CD14-positive monocyte (primary cell): ENCODE results near the gene SEMA7A. TPM values are rescaled to one million over a fixed set of nuclear protein-coding genes. Genes with fewer than 3 reads are reported as not detected.

Source experiments
- DNase-seq, 3 donors: peaks; one replicate each; pipeline ENCODE4 v3.0.0-alpha.2; 2011 to 2022
- H2AFZ ChIP-seq: 2 replicates; pipeline ENCODE4 v1.6.0; 2012; ENCODE audit warnings: mild to moderate bottlenecking, low read depth, low read length, inconsistent platforms; ENCODE audit not compliant: insufficient read depth, poor library complexity, severe bottlenecking
- H3K27ac ChIP-seq, 2 donors: 1 replicate in 1 of 2; 2 replicates in 1 of 2; pipeline ENCODE4 v1.5.1; 2012 to 2013; ENCODE audit warnings: low read length in 2 of 2, control low read depth in 1 of 2, inconsistent platforms in 1 of 2, low read depth in 1 of 2, mild to moderate bottlenecking in 1 of 2
- H3K27me3 ChIP-seq, 2 donors: one replicate each; pipeline versions ENCODE4 v1.6.0 to v1.6.1; 2011 to 2013; ENCODE audit warnings: low read length in 2 of 2; ENCODE audit not compliant: control insufficient read depth in 2 of 2, insufficient read depth in 2 of 2
- H3K36me3 ChIP-seq, 2 donors: replicated peaks in 1 of 2; 1 replicate in 1 of 2; 2 replicates in 1 of 2; pipeline versions ENCODE4 v1.5.1 to v1.6.1; 2012 to 2013; ENCODE audit warnings: low read length in 2 of 2, control low read depth in 1 of 2, inconsistent platforms in 1 of 2, mild to moderate bottlenecking in 1 of 2; ENCODE audit not compliant: insufficient read depth in 2 of 2, control insufficient read depth in 1 of 2
- H3K4me1 ChIP-seq, 2 donors: 1 replicate in 1 of 2; 2 replicates in 1 of 2; pipeline versions ENCODE4 v1.5.1 to v1.6.1; 2012 to 2013; ENCODE audit warnings: low read length in 2 of 2, control low read depth in 1 of 2, inconsistent platforms in 1 of 2, mild to moderate bottlenecking in 1 of 2, moderate library complexity in 1 of 2; ENCODE audit not compliant: insufficient read depth in 2 of 2, control insufficient read depth in 1 of 2
- H3K4me2 ChIP-seq: replicated peaks from 2 replicates; pipeline ENCODE3; 2012; ENCODE audit warnings: low read length, moderate library complexity, mild to moderate bottlenecking; ENCODE audit not compliant: poor library complexity, severe bottlenecking; ENCODE audit errors: extremely low read depth
- H3K4me3 ChIP-seq, 3 experiments: fragments of 200-600 bp in 1 of 3; sonication (generic) in 1 of 3; replicated peaks in 1 of 3; 1 replicate in 2 of 3; 2 replicates in 1 of 3; pipeline ENCODE4 v1.5.1; 2011 to 2013; ENCODE audit warnings: low read length in 3 of 3, mild to moderate bottlenecking in 3 of 3, control low read depth in 2 of 3, low read depth in 2 of 3, inconsistent platforms in 1 of 3, moderate library complexity in 1 of 3
- H3K79me2 ChIP-seq: 2 replicates; pipeline ENCODE4 v1.6.0; 2012; ENCODE audit warnings: mild to moderate bottlenecking, control low read depth, inconsistent platforms, low read length, moderate library complexity; ENCODE audit not compliant: insufficient read depth
- H3K9ac ChIP-seq: 2 replicates; pipeline ENCODE4 v1.6.0; 2017; ENCODE audit warnings: low read length, mild to moderate bottlenecking; ENCODE audit not compliant: insufficient read depth, poor library complexity, severe bottlenecking
- H3K9me3 ChIP-seq, 2 donors: replicated peaks in 1 of 2; 1 replicate in 1 of 2; 2 replicates in 1 of 2; pipeline versions ENCODE4 v1.5.1 to v1.6.1; 2012 to 2013; ENCODE audit warnings: low read length in 2 of 2, control low read depth in 1 of 2; ENCODE audit not compliant: control insufficient read depth in 1 of 2, insufficient read depth in 1 of 2
- H4K20me1 ChIP-seq: 2 replicates; pipeline ENCODE4 v1.6.0; 2012; ENCODE audit warnings: mild to moderate bottlenecking, low read length, control low read depth, moderate library complexity; ENCODE audit not compliant: insufficient read depth
- H3K27ac Mint-ChIP-seq, 7 donors: one replicate each; pipeline ENCODE4 v1.8.0; 2020; ENCODE audit warnings: mild to moderate bottlenecking in 7 of 7, mixed read lengths in 7 of 7, moderate library complexity in 6 of 7, inconsistent platforms in 2 of 7
- H3K27me3 Mint-ChIP-seq, 3 donors: one replicate each; pipeline ENCODE4 v1.8.0; 2021 to 2022; ENCODE audit warnings: low read depth in 3 of 3, mild to moderate bottlenecking in 3 of 3, mixed read lengths in 3 of 3, moderate library complexity in 3 of 3, inconsistent platforms in 1 of 3
- H3K36me3 Mint-ChIP-seq, 2 donors: one replicate each; pipeline ENCODE4 v1.8.0; 2020; ENCODE audit warnings: mixed read lengths in 2 of 2, inconsistent platforms in 1 of 2, mild to moderate bottlenecking in 1 of 2
- H3K4me1 Mint-ChIP-seq: one replicate; pipeline ENCODE4 v1.8.0; 2020; ENCODE audit warnings: mild to moderate bottlenecking, mixed read lengths
- H3K4me3 Mint-ChIP-seq, 2 donors: one replicate each; pipeline ENCODE4 v1.8.0; 2020; ENCODE audit warnings: mild to moderate bottlenecking in 2 of 2, mixed read lengths in 2 of 2, moderate library complexity in 1 of 2
- H3K9me3 Mint-ChIP-seq, 7 donors: one replicate each; pipeline ENCODE4 v1.8.0; 2020 to 2022; ENCODE audit warnings: mixed read lengths in 7 of 7, mild to moderate bottlenecking in 6 of 7, moderate library complexity in 6 of 7, inconsistent platforms in 2 of 7
- CTCF ChIP-seq: fragments of 200-600 bp; IDR thresholded peaks from one replicate; pipeline ENCODE4 v1.8.0; 2022; ENCODE audit warnings: antibody characterized with exemption, mild to moderate bottlenecking
- WGBS: methylation state at CpG from one replicate; pipeline ENCODE4 v1.1.5; 2013; ENCODE audit warnings: missing lambda C conversion rate; ENCODE audit not compliant: insufficient coverage; 5-methylcytosine and 5-hydroxymethylcytosine counted together
- intact Hi-C, 2 donors: fragments of 100-400 bp; cut with micrococcal nuclease; formaldehyde crosslinking; loops; one replicate each; pipeline versions ENCODE4 v1.15.0 to v1.15.1; 2023
- polyA plus RNA-seq, 3 donors: library from polyadenylated mRNA; depleted of rRNA in 1 of 3; unstranded in 2 of 3; stranded (reverse) in 1 of 3; fragments of 300-500 nt in 2 of 3; fragments of >200 nt in 1 of 3; fragmentation: Illumina TruSeq in 2 of 3; gene quantifications; 1 replicate in 2 of 3; 2 replicates in 1 of 3; pipeline ENCODE4 v1.2.3, GENCODE V29; 2012 to 2021

Gene SEMA7A
- polyA plus RNA-seq, 3 donors: 0.04 to 4.8 (median 0.15) TPM

- no peak overlapping the region for H2AFZ ChIP-seq
- H3K36me3 Mint-ChIP-seq: no peaks in the 10 kb centered on the region
- H3K27me3 ChIP-seq: no peaks in the 10 kb centered on the region
- peak overlapping the region in 1 of 2 donors; percentile 14 for H3K27ac ChIP-seq
- TF ChIP-seq CTCF: no peak
- H3K9me3 Mint-ChIP-seq: peaks cover 0 to 7% (median 0%) of the 10 kb centered on the region in 7 donors
- H3K36me3 ChIP-seq: no peaks in the 10 kb centered on the region
- peak overlapping the region in 4 of 7 donors; percentile 49 to 83 (median 74) for H3K27ac Mint-ChIP-seq
- H3K4me1 ChIP-seq: peaks cover 22 to 32% of the 10 kb centered on the region in 2 donors
- no peak overlapping the region for H3K4me2 ChIP-seq
- no peak overlapping the region for H3K4me3 Mint-ChIP-seq
- H3K79me2 ChIP-seq: no peaks in the 10 kb centered on the region
- H4K20me1 ChIP-seq: no peaks in the 10 kb centered on the region
- intact Hi-C loops: no loop called here
- H3K4me1 Mint-ChIP-seq: peaks cover 32% of the 10 kb centered on the region
- DNase-seq: peak in 2 of 3 donors; percentile 32 to 69
- WGBS: 0% methylated on average over 5 of the region's 9 CpGs
- H3K9me3 ChIP-seq: no peaks in the 10 kb centered on the region
- no peak overlapping the region for H3K4me3 ChIP-seq
- peaks cover 4 to 28% (median 20%) of the 10 kb centered on the region in 3 donors for H3K27me3 Mint-ChIP-seq
- H3K9ac ChIP-seq: peak overlapping the region; percentile 35
Observed at GRCh38 chr15:74396445-74397238, 37.1 kb downstream of the SEMA7A start.

GRCh38 chr15:74396146-74396438, 37.7 kb downstream of the SEMA7A start:
- no peak for TF ChIP-seq CTCF
- peaks cover 3 to 25% (median 22%) of the 10 kb centered on the region in 3 donors for H3K27me3 Mint-ChIP-seq
- Histone ChIP-seq H3K9ac (no peak overlapping the region), H3K27ac (no peak overlapping the region), H2AFZ (no peak overlapping the region), H4K20me1 (no peaks in the 10 kb centered on the region), H3K79me2 (no peaks in the 10 kb centered on the region), H3K36me3 (no peaks in the 10 kb centered on the region), H3K4me3 (no peak overlapping the region), H3K27me3 (no peaks in the 10 kb centered on the region), H3K4me2 (no peak overlapping the region), H3K9me3 (no peaks in the 10 kb centered on the region), H3K4me1 (peaks cover 27 to 38% of the 10 kb centered on the region in 2 donors)
- H3K9me3 Mint-ChIP-seq: peaks cover 0 to 7% (median 0%) of the 10 kb centered on the region in 7 donors
- peaks cover 37% of the 10 kb centered on the region for H3K4me1 Mint-ChIP-seq
- no peaks in the 10 kb centered on the region for H3K36me3 Mint-ChIP-seq
- no peak overlapping the region for H3K4me3 Mint-ChIP-seq
- 68% methylated on average over 10 of the region's 10 CpGs for WGBS
- no peak for DNase-seq
- intact Hi-C loops: no loop called here
- H3K27ac Mint-ChIP-seq: no peak overlapping the region
